HG02852 (cell line): ENCODE results near the gene RAB38.

Experiments used
- ATAC-seq: cut with Tn5 transposase; IDR thresholded peaks from one replicate; pipeline ENCODE4 v1.9.1; 2021; ENCODE audit warnings: mild to moderate bottlenecking, moderate library complexity; ENCODE audit not compliant: unreplicated experiment

RAB38 gene

GRCh38 chr11:88104408-88104807, 70.8 kb downstream of the RAB38 start:
- ATAC-seq = no peak

- peak; percentile 91 for ATAC-seq
Measured at GRCh38 chr11:88103337-88104206, 71.7 kb downstream of the RAB38 start.

GRCh38 chr11:88102598-88102934, 72.7 kb downstream of the RAB38 start:
- no peak for ATAC-seq

GRCh38 chr11:88101881-88102597, 73.2 kb downstream of the RAB38 start:
- no peak for ATAC-seq

GRCh38 chr11:88100151-88100550, 75.1 kb downstream of the RAB38 start:
- no peak for ATAC-seq

- no peak for ATAC-seq
Measured at GRCh38 chr11:88098289-88098688, 77.0 kb downstream of the RAB38 start.

- no peak for ATAC-seq
Measured at GRCh38 chr11:88089134-88089533, 86.1 kb downstream of the RAB38 start.

GRCh38 chr11:88087337-88087736, 87.9 kb downstream of the RAB38 start:
- ATAC-seq = no peak

GRCh38 chr11:88086297-88086696, 88.9 kb downstream of the RAB38 start:
- ATAC-seq = no peak

GRCh38 chr11:88070437-88070836, 104.8 kb downstream of the RAB38 start:
- no peak for ATAC-seq

GRCh38 chr11:88068848-88069554, 106.2 kb downstream of the RAB38 start:
- no peak for ATAC-seq

GRCh38 chr11:88066090-88066489, 109.2 kb downstream of the RAB38 start:
- no peak for ATAC-seq

GRCh38 chr11:88064097-88064705, 111.0 kb downstream of the RAB38 start:
- no peak for ATAC-seq
